HG03575 (cell line): ENCODE measurements around the gene FAM181B.
A peak's percentile ranks its signal among the peaks of the same experiment; 100 is the strongest.
"Not testable (repeated sequence)": the region's sequence is repeated elsewhere in the genome, so short reads cannot be mapped to it uniquely, and the experiment has no call there.

Experiments used
- ATAC-seq: cut with Tn5 transposase; IDR thresholded peaks from one replicate; pipeline ENCODE4 v1.9.1; 2021; ENCODE audit not compliant: unreplicated experiment, insufficient number of reproducible peaks, low FRiP score; ENCODE audit errors: extremely low read depth

The FAM181B gene

DNA sequence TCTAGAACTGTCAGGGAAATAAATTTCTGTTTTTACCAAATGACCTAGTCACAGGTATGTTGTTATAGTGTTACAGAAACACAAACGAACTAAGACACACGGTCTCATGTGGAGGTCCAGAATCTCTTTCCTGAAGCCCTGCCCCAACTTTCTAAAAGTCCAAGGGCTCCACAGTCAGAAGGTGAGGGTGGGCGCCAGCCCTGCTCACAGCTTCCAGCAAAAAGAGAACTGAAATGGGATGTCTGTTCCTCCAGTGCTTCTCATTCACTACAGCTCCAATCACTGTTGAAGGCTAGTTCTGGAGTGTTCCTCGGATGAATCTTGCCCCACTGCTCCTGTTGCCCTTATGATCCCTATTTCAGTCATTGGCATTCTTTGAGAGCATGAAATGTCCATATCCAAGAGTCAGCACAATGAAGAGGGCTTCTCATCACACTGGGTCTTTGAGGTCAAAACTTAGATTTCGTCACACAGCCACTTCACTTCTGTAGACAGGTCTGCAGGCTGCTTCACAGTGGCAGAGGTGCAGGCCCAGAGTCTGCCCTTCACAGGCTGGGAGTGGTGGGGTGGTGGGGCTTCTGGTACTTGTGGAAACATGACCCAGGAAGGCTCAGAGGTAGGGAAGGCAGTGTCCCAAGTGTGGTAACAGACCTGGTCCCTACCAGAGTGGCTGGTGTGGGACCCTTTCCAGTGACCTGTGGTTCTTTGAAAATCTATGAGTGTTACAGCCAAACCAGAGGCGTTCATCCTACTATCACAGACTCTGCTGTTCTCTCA, 34.9 kb downstream of the FAM181B start:
- no peak for ATAC-seq

DNA sequence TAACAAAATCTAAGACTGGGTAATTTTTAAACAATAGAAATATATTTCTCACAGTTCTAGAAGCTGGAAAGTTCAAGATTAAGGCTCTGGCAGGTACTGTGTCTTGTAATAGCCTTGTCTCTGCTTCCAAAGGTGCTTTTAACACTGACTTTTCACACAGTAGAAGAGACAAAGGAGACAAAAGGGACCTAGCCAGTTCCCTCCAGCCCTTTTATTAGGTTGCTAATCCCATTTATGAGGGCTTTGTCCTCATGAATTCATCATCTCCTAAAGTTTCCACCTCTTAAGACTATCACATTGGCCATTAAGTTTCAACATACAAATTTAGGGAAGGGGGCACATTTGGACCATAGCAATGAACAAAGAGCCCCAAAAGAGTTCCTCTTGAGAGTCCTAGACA, 40.7 kb downstream of the FAM181B start:
- ATAC-seq, result no peak

DNA sequence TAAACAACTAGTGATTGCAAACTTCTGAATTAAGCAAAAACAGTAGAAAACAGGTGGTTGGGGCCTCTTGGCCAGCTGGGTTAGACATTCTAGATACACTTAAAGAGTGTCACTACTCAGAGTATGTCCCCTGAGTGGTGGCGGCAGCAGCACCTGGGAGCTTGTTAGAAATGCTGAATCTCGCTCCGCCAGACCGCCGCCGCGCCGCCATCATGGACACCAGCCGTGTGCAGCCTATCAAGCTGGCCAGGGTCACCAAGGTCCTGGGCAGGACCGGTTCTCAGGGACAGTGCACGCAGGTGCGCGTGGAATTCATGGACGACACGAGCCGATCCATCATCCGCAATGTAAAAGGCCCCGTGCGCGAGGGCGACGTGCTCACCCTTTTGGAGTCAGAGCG, 44.3 kb downstream of the FAM181B start:
- ATAC-seq, result not testable (repeated sequence)

DNA sequence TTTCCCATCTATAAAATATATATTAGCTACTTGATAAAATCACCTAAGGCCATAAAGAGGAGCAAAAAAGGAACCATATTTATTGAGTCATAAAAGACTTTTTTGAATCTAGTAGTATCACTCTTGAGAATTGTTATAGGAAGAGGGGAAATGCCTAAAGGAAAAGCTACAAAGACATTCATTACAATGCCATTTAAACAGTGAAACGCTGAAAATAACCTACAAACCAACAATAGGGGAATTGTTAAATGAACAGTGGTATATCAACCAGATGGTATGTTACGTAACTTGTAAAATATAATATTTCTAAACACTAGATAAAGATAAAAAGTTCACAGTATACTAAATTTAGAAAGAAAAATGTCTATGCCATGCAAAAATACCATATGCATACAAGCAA, 47.5 kb downstream of the FAM181B start:
- ATAC-seq, result no peak

DNA sequence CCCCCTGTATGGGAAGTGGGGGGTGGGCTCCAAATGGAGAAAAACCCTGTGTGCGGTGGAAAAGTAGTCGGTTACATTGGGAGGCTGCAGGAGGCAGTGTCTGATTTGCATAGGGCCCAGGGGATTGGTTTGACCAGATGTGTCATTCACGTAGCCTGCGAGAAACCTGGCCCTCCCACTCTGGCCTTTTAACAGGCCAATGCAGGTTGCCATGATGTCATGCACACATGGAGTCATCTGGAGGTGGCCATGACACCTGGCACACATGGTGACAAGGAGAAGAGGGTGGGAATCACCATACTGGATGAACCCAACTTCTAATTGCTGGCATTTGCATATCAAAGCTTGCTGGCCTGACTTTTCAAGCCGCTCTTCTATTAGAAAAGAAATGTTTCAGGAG, 50.6 kb downstream of the FAM181B start:
- no peak for ATAC-seq

DNA sequence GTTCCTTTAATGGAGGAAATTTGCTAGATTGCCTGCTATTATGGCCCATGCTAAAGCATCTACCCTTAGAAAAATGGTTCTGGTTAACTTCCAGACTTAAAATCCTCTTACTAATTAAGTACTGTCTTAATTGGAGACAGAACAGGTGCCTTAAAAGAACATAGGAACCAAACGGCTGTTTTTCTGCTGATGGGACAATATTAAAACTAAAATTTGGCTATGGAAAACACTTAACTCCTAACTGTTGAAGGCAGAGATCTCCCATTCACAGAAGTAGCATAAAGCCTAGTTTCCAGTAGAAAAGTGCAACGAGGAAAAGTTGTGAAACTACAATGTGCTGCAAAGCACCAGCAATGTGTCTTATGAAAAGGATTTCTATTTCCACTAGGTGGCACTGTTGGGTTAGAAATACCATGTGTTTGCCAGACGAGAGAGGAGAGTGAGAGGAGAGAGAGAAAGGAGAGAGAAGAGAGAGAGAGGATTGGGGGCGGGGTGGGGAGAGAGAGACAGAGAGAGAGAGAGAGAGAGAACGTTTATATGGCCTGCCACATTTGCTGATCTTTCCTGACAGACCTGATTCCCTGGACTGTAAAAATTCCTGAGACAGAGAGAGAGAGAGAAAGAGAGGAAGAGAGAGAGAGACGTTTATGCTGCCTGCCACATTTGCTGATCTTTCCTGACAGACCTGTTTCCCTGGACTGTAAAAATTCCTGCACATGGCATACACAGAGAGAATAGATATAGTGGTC, 51.5 kb downstream of the FAM181B start:
- ATAC-seq, result peak; percentile 85

DNA sequence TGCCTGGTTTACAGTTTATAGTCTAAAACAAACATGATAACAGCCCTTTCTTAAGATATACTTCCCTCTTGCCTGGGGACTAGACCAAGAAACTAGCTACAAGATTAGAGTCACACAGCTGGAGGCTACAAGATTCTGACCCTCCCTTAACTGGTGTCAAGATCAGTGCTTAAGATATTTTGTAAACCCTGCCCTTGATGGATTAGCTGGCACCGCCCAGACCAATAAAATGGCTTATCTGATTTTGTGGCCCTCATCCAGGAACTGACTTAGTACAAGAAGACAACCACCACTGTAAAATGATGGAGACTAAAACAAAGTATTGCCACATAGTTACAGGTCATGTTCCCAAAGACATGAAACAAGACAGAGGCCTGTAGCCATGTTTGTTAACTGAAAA, 53.4 kb downstream of the FAM181B start:
- ATAC-seq, result no peak
